NCI-H2107 treated with DMSO at 0.1 percent for 48 hours (cell line): ENCODE data around the gene POP4.

ENCODE experiments used
- DNase-seq: peaks from one replicate; lab custom pipeline; 2025; ENCODE audit not compliant: unreplicated experiment; lab: John Stamatoyannopoulos, UW

Gene POP4

DNA sequence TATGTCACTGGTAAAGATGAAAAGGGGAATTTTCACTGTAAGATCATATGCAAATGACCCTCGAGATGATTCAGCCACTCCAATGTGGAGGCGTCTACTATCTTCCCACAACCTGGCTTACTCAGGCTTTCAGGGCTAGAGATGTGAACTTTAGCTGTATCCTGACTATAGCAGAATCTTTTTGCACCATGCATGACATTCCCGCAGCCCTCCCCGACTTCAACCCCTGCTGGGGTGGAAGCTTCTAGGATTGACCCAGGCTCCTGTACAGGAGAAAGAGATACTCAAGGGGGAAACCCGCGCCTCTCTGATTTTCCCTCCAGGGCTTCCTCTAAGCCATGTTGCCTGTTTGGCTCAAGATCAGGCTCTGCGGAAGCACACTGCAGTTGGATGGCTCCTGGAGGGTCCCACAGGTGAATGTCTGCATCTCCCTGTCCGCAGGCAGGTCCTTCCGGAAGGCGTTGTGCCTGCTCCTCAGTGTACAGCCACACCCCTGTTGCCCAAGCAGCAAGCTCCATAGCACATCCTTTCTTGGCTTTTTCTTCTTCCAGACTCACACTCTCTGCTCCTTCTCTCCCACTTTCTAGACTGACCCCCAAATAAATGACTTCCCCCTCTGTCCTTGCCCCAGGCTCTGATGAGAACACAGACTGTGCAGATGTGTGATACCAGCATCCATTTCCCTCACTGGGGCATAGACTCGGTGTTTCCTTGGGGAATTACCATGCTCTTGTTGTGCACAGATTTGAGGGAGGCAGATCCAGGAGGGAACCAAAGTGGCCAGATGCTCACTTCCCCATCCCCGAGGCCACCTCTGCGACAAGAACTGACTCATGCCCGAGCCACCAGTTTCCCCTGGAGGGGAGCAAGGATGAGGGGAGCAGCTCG, 29.1 kb upstream of the POP4 start:
- DNase-seq = no peak

DNA sequence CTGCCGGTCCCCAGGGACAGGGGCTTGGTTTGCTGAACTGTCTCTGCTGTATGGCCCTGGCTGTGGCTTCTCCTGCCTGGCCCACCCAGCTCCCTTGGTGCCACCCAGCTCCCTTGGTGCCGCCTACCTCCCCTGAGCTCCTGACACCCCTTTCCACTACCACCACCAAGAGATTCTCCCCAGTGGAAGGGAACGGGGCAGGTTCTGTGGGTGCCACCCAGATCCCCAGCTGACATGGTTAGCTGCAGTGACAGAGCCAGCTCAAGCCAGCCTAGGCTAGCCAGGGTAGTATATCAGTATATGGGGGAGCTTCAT, 28.5 kb upstream of the POP4 start:
- DNase-seq = no peak

GRCh38 chr19:29578349-29578748, 27.7 kb upstream of the POP4 start:
- no peak for DNase-seq

- DNase-seq = no peak
Measured at GRCh38 chr19:29579308-29579910, 26.7 kb upstream of the POP4 start.

GRCh38 chr19:29581398-29581797, 24.7 kb upstream of the POP4 start:
- DNase-seq = no peak

- DNase-seq = no peak
Measured at GRCh38 chr19:29583196-29583999, 22.7 kb upstream of the POP4 start.

- DNase-seq = no peak
Measured at GRCh38 chr19:29586401-29586800, 19.7 kb upstream of the POP4 start.

DNA sequence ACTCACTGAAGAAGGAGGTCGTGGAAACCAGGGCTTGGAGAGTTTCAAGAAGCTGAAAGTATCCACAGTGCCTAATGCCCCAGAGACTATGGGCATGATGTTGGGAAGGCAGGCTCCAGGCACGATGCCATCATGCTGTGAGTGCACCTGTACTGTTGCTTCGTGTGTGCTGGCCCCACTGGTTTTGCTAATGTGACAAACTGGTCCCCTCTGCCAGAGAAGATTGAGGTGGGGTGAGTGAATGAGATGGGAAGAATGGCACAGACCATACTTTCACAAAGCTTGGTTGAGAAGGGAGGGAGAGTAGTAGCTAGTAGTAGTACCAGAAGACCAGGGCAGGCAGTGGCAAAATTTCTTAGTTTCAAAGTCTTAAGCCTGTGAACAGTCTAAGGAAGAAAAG, 19.0 kb upstream of the POP4 start:
- no peak for DNase-seq

DNA sequence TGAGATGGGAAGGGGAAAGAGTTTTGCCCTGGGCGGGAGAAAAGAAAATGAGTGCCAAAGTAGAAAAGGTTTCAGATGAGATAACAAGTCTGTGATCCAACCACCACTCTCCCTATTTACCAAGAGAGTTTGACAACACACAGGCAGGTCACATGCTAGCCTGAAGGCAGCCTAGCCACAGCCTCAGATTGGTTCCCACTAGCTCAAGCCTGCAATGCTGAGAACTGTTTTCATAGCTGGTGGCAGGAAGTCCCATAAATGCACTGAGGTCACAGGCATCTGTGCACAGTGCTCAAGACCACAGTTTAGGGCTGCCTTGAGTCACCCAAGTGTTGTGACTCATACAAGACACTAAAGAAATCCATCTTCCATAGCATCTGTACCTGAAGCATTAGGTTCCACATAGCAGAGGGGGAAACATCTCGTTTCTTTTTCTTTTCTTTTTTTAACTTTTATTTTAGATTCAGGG, 18.5 kb upstream of the POP4 start:
- no peak for DNase-seq

DNA sequence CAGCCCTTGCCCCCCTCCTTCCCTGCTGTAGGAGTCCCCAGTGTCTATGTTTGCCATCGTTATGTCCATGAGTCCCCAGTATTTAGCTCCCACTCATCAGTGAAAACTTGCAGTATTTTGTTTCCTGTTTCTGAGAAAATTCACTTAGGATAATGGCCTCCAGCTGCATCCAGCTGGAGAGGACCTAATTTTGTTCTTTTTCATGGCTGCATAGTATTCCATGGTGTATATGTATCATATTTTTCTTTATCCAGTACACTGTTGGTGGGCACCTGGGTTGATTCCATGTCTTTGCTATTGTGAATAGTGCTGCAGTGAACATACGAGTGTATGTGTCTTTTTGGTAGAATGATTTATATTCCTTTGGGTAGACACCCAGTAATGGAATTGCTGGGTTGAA, 18.0 kb upstream of the POP4 start:
- DNase-seq = no peak

DNA sequence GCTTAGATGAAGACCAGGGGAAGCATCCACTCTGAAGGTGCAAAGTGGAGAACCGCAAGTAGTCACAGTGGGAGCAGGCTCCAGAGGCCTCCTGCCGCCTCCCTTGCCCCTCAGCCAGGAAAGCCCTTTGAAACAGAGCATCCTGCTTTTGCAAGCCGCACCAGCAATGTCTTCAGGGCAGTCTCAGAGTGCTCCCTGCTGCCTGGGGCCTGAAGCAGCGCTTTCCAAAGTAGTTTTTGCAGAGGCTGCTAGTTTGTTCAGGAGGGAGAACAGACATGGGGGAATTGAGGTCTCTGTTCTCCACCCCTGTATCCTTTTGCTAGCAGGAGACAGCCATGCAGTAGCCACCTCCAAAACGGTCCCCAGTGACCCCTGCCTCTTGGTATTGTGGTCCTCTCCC, 15.8 kb upstream of the POP4 start:
- no peak for DNase-seq

DNA sequence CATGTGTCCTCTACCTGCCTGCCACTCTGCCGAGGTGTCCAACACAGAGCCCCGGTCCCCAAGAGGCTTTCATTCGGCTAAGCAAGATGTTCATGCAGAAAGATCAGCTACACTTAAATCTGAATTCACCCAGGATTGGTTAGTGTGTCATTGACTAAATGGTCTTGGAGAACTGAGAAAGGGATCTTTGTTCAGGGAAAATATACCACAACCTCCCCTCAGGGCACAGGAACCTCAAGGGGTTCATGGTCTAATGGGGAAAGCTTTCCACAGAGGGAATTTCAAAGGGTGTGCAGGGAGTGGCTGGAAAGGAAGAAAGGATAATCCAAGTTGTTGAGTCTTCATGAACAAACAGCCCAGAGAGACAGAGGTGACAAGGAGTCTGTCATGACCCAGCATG, 14.4 kb upstream of the POP4 start:
- no peak for DNase-seq

GRCh38 chr19:29593869-29594268, 12.2 kb upstream of the POP4 start:
- no peak for DNase-seq

GRCh38 chr19:29596080-29596727, 9.9 kb upstream of the POP4 start:
- peak; percentile 56 for DNase-seq

DNA sequence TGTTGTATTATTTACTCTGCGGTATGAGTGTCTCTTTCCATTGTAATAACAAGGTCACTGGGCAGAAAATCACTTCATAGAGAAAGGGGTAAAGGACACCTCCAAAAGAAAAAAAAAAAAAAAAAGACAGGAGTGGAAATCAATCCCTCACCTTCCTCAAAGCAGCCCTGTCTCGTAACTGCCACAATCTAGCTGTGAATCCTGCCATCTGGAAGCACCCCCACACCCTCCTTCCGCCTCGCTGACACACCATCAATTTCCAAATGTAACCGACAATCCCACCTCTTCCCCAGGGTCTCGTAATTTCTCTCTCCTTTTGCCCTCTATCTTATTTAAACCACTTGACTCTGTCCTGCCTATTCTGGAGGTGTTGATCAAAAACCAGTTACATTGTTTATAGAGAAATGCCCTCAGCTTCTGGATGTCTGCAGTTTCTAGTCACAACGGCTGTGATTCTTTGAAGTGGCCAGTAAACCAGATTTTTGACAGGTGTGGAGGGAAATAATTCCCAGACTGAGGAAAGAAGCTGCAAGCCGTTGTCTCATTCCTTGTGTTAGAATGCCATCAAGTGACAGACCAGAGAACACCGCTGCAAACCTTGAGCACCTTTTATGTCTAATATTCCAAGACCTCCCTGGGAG, 9.1 kb upstream of the POP4 start:
- DNase-seq = peak; percentile 84

- no peak for DNase-seq
Measured at GRCh38 chr19:29598036-29598435, 8.0 kb upstream of the POP4 start.

DNA sequence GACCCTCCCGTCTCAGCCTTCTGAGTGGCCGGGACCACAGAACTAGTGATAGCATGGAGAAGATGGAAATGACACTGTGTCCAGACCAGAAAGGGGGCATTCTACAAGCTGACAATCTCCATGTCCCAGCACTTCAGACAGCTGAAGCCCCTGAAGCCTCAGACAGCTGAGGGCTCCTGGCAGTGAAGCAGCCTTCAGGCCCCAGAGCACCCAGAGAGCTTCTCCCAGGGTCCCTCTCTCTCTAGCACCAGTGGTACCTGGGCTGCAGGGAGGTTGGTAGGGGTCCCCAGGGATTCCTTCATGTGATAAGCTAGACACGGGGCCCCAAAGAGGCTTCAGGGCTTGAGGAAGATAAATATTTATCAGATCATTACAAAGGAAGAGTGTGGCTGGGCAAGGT, 7.6 kb upstream of the POP4 start:
- DNase-seq = no peak

DNA sequence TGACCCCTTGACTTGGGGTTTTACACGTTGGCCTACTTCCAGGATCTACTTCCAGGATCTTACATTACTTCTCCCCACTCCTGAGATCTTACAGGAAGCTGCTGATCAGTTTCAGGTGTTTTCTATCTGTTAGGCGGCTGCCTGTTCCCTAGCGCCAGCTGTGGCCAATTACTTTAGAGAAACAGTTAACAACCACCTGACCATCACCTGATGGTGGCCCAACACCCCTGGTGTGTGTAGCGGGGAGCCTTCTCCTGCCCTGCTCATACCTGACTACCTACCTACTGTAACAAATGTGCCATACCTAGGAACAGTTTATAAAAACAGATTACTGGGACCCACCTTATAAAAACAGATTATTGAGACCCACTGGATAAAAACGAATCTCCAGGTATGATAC, 2.8 kb upstream of the POP4 start:
- no peak for DNase-seq

- no peak for DNase-seq
Measured at GRCh38 chr19:29606420-29606747, 301 bp downstream of the POP4 start.

DNA sequence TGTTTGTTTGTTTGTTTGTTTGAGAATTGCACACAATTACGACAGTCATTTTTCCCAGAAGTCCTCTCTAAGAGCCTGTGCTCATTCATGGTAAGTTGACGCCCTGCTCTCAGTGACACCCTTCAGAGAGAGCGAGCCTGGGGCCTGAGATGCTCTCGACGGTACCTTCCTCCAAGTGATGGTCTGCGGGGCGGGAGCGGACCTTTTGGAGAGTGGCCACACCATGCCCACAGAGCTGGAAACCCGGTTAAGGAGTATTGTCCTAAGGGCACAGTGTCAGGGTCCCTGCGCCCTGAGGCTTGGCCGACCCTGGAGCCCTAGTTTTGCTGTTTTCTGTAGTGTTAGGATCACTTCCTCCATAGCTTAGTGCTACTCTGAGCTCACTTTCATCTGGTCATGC, 3.6 kb downstream of the POP4 start:
- no peak for DNase-seq

GRCh38 chr19:29610213-29610573, 4.1 kb downstream of the POP4 start:
- no peak for DNase-seq
